ENCODE data around the gene HOXC10.

HOXC10 gene

GRCh38 chr12:53956251-53956887 lies 28.6 kb upstream of the HOXC10 start:
- Histone ChIP-seq H3K27ac (ENCODE audit: low read length) (no peak overlapping the region), H3K9ac (ENCODE audit: low read length) (peak overlapping the region; percentile 33; the same call in 1 of the 2 replicates), H3K79me2 (ENCODE audit: low read length) (no peaks in the 10 kb centered on the region), H3K9me3 (ENCODE audit: insufficient read depth, low read length) (no peaks in the 10 kb centered on the region), H3K36me3 (replicated peaks; ENCODE audit: low read depth, low read length) (no peaks in the 10 kb centered on the region), H3K4me2 (ENCODE audit: low read length) (peak overlapping the region; percentile 79), H4K20me1 (ENCODE audit: insufficient read depth, low read length) (no peaks in the 10 kb centered on the region), H3K27me3 (ENCODE audit: low read depth, low read length) (peaks cover 13% of the 10 kb centered on the region), H2AFZ (ENCODE audit: low read depth, low read length) (peak overlapping the region; percentile 75), H3K4me1 (ENCODE audit: low read length) (peaks cover 20% of the 10 kb centered on the region), H3K4me3 (ENCODE audit: low read length) (peak overlapping the region; percentile 58)
- TF ChIP-seq CTCF (IDR thresholded peaks at IDR 0.05; ENCODE audit: low read depth, low read length) (no peak; the same call in 1 of the 2 replicates), EZH2phosphoT487 (IDR thresholded peaks at IDR 0.05; ENCODE audit: low read depth) (no peak)

GRCh38 chr12:53956914-53957536 lies 27.9 kb upstream of the HOXC10 start:
- Histone ChIP-seq H3K4me2 (ENCODE audit: low read length) (peak overlapping the region; percentile 79), H3K4me1 (ENCODE audit: low read length) (peaks cover 20% of the 10 kb centered on the region), H3K79me2 (ENCODE audit: low read length) (no peaks in the 10 kb centered on the region), H3K27me3 (ENCODE audit: low read depth, low read length) (peaks cover 13% of the 10 kb centered on the region), H4K20me1 (ENCODE audit: insufficient read depth, low read length) (no peaks in the 10 kb centered on the region), H3K9ac (ENCODE audit: low read length) (peak overlapping the region; percentile 33; the same call in 1 of the 2 replicates), H3K4me3 (ENCODE audit: low read length) (peak overlapping the region; percentile 58), H3K27ac (ENCODE audit: low read length) (no peak overlapping the region), H2AFZ (ENCODE audit: low read depth, low read length) (peak overlapping the region; percentile 75), H3K9me3 (ENCODE audit: insufficient read depth, low read length) (no peaks in the 10 kb centered on the region), H3K36me3 (replicated peaks; ENCODE audit: low read depth, low read length) (no peaks in the 10 kb centered on the region)
- no peak for TF ChIP-seq EZH2phosphoT487 (IDR thresholded peaks at IDR 0.05; ENCODE audit: low read depth)
- no peak for TF ChIP-seq CTCF (IDR thresholded peaks at IDR 0.05; ENCODE audit: low read depth, low read length)

GRCh38 chr12:53958128-53958527 lies 26.8 kb upstream of the HOXC10 start:
- no peaks in the 10 kb centered on the region for H3K9me3 ChIP-seq (ENCODE audit: insufficient read depth, low read length)
- peaks cover 13% of the 10 kb centered on the region for H3K27me3 ChIP-seq (ENCODE audit: low read depth, low read length)
- H2AFZ ChIP-seq (ENCODE audit: low read depth, low read length) = no peak overlapping the region
- H3K27ac ChIP-seq (ENCODE audit: low read length) = no peak overlapping the region
- H3K36me3 ChIP-seq (replicated peaks; ENCODE audit: low read depth, low read length) = no peaks in the 10 kb centered on the region
- H3K4me1 ChIP-seq (ENCODE audit: low read length) = peaks cover 20% of the 10 kb centered on the region
- H3K9ac ChIP-seq (ENCODE audit: low read length) = no peak overlapping the region
- H3K4me3 ChIP-seq (ENCODE audit: low read length) = no peak overlapping the region
- H3K4me2 ChIP-seq (ENCODE audit: low read length) = no peak overlapping the region
- H4K20me1 ChIP-seq (ENCODE audit: insufficient read depth, low read length) = no peaks in the 10 kb centered on the region
- H3K79me2 ChIP-seq (ENCODE audit: low read length) = no peaks in the 10 kb centered on the region
- no peak for TF ChIP-seq EZH2phosphoT487 (IDR thresholded peaks at IDR 0.05; ENCODE audit: low read depth)
- no peak for TF ChIP-seq CTCF (IDR thresholded peaks at IDR 0.05; ENCODE audit: low read depth, low read length)

- no peak for TF ChIP-seq EZH2phosphoT487 (IDR thresholded peaks at IDR 0.05; ENCODE audit: low read depth)
- no peak for TF ChIP-seq CTCF (IDR thresholded peaks at IDR 0.05; ENCODE audit: low read depth, low read length)
- peaks cover 21% of the 10 kb centered on the region for H3K4me1 ChIP-seq (ENCODE audit: low read length)
- H2AFZ ChIP-seq (ENCODE audit: low read depth, low read length) = no peak overlapping the region
- no peak overlapping the region for H3K27ac ChIP-seq (ENCODE audit: low read length)
- no peaks in the 10 kb centered on the region for H4K20me1 ChIP-seq (ENCODE audit: insufficient read depth, low read length)
- H3K9ac ChIP-seq (ENCODE audit: low read length) = no peak overlapping the region
- no peak overlapping the region for H3K4me2 ChIP-seq (ENCODE audit: low read length)
- H3K4me3 ChIP-seq (ENCODE audit: low read length) = no peak overlapping the region
- peaks cover 7% of the 10 kb centered on the region for H3K27me3 ChIP-seq (ENCODE audit: low read depth, low read length)
- no peaks in the 10 kb centered on the region for H3K36me3 ChIP-seq (replicated peaks; ENCODE audit: low read depth, low read length)
- H3K79me2 ChIP-seq (ENCODE audit: low read length) = no peaks in the 10 kb centered on the region
- H3K9me3 ChIP-seq (ENCODE audit: insufficient read depth, low read length) = no peaks in the 10 kb centered on the region
These were observed 25.6 kb upstream of the HOXC10 start for GRCh38 chr12:53959314-53959713.
